GM18861 (cell line): ENCODE data around the gene ASB18.

Experiments
- ATAC-seq: cut with Tn5 transposase; IDR thresholded peaks from one replicate; pipeline ENCODE4 v1.9.1; 2021; ENCODE audit not compliant: unreplicated experiment

ASB18 gene

DNA sequence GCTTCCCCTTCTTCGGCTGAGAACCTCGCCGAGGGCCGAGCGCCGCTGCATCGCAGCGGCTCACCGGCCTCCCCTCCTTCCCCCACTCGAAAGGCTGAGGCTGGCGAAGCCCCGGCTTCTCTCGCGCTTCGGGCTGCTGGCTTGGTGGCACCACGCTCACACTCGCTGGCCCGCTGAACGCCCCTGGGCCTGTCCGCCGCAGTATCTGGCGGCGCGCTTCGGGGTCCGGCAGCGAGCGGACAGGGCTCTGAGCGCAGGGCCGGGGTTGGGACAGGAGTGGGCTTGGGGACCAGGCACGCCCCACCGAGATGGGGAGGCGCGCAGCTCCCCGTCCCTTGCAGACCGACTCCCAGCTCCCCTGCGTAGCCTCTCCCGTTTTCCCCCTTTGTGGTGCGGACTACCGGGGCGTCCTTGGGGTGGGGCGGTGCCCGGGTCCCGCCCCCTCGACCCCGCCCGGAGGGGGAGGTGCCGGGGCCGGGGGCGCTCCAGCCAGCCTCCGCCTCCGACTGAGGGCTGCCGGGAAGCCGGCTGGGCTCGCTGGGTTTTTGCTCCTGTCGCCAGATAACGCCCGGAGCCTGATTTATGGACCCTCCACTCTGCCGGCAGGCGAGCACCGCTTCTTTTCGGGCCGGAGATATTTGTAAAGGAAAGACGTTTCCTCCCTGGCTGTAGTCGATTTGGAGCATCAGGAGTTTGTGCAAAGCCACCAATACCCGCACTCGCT, 99.8 kb downstream of the ASB18 start:
- ATAC-seq = no peak

DNA sequence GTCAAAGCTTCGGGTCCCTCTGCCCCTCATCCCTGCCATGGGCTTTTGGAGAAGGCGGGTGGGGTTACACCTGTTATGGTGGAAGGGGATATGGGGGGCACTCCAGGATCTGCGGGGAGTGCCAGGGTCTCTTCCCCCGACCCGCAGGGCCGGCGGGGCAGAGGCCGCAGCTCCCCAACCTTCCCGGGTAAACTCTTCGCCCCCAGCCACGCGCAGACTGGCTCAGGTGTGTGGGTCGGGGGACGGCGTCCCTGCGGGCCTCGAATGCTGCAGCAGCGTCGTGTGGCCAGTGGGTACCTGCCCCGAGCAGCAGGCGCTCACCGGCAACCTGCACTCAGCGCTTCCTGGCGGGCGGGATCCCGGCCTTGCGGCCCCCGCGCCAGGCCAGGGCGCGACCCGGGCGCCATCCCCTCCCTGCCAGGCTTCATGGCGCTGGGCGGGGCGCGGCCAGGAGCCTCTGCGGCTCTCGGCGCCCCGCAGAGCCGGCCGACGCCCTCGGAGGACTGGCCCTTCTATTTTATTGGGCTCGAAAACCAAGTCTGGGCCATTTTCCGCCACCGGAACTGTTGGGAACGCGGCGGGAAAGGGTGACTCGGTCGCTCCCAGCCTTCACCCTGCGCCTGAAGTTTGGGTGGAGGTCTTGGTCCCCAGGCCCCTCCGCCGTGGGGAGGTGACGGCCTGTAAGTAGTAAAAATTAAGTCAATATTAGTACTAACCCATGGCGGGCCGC, 100.6 kb downstream of the ASB18 start:
- no peak for ATAC-seq

DNA sequence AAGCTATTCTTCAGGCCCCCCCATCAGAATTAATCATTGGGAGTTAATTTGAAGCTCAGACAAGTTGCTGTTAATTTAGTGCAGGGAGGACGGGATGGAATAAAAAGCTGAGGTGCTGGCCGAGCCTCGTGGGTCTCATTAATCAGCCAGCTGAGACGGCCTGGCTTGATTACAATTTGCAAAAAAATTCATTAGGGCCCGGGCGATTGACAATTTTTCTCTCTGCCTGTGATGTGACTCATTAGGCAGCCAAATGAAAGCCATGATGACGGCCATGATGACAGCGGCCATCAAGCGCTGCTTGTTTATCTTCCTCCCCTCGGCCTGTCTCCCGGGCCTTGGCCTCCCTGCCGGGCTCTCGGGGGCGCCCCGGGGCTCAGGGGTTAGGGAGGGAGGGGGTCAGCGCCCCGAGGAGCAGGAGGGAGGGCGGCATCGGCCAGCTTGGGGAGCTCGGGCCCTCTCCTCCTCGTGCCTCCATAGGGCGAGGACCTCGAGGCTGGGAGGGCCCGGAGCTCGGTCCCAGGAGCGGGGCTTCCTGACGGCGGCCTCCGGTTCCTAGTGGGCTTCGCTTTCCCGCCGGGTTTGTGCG, 101.2 kb downstream of the ASB18 start:
- no peak for ATAC-seq

DNA sequence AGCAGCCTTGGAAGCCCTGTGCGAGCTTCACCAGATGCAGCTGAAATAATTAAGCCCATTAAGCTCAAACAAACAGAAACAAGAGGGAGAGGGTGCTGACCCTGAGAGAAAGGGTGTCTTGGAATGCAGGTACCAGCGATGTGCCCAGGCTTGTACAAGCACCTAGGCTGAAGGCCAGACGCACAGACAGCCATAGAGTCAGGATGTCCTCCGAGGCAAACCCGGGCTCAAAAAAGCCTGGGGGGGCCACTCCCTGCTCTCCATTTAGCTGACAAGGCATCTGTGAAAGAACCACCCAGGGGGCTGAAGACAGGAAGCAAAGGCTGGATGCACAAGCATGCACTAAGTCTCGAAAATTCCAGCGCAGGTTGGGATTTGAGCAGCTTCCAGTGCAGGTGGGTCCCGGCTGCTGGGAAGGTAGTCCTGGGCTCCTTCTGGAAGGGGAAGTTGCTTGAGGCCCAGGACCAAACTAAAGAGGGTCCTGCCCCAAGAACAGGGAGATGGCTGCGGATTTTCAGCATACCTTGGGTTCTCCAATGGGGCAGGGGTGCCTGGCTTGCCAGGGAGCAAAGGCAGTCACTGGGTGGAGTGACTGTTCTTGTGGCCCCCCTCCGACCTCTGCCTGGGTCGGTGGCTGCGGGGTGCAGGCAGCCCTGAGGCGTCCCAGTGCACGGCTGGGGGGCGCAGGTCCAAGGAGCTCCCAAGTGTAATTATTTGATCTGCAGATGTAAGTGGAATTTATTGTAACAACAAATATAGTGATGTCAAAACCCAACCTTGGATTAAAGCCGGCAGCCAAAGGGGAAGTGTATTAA, 102.0 kb downstream of the ASB18 start:
- no peak for ATAC-seq

DNA sequence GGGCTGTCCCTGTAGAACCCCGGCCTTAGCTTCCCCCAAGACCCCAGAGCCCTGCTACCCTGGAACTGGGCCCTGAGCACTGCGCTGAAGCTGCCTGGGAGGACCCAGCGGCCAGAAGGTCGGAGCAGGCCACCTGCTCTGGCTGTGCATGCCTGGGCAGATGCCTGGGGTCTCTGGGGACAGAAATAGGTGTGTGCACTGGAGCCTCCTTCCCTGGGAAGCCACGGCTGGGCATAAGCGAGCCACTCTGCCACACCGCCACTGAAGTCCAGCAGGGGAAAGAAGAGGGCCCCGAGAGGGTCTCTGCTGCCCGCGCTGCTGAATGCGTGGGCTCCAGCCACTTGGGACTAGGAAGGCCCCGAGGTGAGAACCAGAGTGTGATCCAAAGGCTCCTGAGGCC, 102.7 kb downstream of the ASB18 start:
- no peak for ATAC-seq

DNA sequence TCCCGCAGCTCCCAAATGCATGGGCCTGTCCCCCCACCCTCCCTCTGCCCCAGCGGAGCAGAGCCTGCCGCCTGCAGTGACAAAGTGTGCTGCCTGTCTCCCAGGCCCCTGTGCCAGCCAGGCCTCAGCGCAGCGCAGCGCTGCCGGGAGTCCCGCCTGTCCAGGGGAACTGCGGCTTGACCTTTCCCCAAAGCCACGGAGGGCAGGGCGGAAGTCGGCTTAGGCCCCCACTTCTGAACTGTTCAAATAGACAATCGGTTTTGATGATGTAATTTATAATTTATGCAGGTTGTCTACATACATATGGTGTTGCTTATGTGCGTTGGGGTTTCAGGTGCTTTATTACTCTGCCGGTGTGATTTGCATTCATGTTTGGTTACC, 103.1 kb downstream of the ASB18 start:
- no peak for ATAC-seq

DNA sequence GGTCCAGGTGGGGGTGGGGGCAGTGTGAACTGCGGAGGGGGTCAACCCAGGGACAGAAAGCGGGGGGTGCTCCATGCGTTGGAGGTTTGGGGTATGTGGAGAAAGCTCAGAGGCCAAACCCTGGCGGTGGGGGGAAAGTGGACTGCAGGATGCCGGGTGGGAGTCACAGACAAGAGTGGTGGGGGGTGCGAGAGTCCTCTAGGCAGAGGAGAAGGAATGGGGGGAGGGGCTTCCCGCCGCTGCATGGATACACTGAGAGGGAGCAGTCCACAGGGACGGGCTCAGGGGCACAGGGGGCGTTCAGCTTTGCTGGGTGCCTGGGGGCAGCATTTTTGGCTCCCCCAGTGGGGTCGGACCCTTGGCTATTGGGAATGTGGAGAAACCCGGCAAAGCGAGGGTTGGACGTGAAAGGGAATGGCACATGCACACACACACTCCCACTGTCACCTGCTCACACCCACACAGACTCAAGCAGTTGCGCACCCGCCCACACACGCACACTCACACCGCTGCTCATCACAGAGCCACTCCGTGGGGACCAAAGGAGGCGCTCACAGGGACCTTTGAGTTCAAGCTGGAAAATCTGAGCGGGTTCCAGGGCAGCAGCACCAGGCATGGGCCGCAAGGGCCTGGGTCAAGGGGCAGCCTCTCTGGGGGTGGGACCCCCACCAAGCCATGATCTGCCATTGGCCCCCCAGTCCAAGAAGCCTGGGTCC, 103.7 kb downstream of the ASB18 start:
- ATAC-seq = no peak

DNA sequence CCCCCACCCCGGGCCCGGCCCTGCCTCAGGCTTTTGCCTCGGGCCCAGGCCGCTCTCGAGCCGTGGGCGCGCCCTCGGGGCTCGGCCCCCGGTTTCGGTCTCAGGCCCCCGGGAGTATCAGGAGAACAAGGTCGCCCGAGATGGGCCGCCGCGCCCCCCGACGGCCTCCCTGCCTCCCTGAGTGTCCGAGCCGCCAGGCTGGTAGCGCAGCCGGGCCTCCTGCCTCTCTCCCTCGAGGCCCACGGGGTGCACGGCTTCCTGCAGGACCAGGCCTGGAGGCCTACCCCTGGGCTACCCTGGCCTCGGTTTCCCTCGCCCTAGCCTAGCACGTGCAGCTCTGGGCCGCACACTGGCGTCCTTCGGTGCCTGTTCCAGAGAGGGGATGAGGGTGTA, 104.4 kb downstream of the ASB18 start:
- no peak for ATAC-seq

DNA sequence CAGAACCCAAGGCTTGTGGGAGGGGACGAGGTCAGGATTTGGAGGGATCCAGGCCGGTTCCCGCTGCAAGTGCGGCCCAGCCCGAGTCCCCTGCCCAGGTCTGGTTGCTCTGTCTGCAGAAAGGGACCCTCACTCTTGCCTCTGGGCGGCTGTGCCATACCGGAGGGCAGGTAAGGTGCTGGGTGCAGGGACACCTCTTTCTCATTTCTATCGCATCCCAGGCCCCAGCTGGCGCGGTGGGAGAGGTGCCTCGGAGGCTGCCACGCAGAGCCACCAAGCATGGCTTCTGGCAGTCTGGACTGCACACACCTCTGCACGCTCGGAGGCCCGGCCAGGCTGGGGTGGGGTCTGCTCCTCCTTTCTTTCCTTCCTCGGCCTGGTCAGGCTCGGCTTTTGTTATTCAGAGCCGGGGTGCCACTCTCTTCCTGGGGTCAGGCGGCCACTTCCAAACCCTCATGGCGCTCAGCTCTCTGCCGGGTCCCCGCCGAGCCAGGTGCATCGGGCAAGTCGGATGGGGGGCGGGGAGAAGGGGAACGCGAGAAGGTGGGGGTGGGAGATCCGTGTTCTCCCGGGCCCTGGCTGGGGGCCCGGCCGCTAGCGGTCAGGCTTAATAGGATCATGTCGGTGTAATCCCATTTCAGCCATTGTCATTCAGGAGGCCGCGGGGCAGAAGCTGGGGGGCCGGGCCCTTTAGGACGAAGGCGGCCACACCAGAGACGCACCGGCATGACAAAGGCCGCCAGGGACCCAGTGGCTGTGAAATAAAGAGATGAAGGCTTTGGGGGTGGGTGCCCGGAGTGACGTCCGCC, 105.0 kb downstream of the ASB18 start:
- ATAC-seq = no peak

DNA sequence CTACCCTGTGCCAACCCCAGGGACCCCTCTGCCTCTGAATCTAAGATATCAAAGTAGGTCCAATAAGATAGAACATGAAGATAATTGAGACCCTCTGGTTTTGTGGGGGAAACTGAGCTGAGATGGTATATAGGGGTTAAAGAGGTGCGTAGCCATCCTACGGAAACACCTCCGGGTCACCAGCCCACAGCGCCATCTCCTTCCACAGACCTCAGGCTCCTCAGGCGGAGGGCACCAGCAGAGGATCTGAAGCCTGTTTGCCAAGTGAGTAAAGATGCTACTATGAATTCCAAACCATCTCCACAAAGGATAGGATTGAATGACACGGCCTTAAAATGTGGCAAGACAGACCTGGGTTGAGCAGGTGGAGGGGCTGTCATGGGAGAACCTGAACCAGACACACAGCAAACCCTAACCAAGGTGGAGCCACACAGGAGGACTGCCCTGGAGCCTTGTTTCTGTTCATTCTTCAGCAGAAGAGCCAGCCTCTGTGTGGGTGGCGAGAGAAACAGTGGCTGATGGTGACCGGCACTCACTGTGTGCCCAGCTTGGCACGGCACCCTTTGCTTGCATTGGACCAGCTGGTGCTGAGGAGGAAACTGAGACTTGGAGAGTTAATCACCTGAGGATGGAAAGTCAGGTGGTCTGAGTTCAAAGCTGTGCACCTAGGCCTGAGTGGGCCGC, 106.2 kb downstream of the ASB18 start:
- no peak for ATAC-seq

DNA sequence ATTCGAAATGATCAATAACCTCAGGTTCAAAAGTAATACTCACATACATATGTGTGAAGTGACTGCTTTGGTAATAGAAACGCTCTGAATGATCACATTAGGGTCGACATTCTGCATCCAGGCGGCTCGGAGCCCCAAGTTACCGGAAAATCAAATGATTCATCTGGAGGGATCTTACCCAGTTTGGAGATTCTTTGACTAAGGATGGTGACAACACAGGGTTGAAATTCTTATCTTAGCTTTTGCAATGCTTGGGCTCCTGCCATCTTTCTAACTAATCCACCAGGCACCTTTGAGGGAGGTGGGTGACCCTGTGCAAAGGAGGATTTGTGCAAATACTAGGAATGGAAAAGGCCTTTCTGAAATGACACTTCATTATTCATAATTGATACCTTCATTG, 106.8 kb downstream of the ASB18 start:
- ATAC-seq = no peak

DNA sequence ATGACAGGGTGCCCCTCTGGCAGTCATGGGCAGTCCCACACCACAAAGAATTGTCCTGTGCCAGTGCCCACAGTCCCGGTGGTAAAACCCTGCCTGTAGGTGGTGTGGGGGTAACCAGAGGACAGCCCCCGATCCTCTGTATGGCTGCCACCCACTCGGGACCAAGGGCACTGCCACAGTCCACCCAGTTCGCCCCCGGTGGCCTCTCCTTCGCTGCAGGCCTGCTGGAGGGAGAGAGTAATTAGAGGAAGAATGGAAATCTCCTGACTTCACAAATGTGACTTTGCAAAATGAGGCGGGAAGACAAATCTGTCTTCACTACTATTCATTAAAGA, 107.4 kb downstream of the ASB18 start:
- ATAC-seq = no peak

DNA sequence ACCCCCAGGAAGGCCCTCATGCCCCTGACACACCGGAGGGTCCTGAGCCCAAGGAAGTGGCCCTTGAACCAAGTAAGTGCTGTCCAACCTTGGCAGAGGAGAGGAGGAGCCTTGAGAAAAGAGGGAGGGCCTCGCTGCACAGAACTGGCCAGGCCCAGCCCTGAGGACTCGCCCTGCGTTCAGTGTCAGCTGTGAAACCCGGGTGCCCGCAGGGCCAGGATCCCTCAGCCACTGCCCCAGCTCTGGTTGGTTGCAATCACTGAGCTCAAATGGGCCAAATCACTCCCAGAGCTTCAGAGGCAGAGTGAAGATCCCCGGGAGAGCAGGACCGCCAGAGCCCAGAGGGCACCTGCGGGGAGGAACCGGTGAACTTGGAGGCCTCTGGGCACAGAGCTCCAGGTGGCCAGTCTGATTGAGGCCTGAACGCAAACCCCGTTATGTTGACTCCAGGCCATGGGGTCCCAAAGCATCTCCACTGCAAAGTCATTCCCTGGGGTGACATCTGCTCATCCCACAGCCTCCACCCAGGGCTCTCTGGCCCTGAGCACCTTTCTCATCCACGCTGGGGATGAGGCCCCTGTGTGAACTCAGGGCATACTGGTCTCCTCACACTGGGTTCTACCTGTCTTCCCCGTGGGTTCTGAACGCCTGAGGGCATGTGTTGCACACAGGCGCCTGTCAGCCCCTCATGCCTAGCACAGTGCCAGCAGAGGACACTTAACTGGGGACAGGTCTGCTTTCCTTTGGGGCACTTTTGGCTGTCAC, 107.9 kb downstream of the ASB18 start:
- ATAC-seq = no peak

DNA sequence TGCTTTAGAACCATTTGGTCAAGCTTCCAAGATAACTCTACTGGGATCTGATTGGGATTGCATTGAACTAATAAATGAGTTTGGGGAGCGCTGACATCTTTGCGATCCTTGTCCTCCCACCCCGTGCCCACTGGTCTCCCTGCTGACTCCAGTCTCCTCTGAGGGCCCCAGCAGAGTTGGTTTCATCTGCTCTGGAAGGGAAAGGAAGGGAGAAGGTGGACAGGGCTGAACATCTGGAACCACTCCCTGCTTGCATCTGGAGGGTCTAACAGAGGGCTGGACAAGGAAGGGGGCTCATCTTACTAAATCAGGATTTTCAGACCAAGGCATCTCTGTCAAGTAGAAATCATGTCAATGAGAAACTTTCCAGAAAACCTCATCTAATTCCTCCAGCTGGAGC, 108.8 kb downstream of the ASB18 start:
- no peak for ATAC-seq

DNA sequence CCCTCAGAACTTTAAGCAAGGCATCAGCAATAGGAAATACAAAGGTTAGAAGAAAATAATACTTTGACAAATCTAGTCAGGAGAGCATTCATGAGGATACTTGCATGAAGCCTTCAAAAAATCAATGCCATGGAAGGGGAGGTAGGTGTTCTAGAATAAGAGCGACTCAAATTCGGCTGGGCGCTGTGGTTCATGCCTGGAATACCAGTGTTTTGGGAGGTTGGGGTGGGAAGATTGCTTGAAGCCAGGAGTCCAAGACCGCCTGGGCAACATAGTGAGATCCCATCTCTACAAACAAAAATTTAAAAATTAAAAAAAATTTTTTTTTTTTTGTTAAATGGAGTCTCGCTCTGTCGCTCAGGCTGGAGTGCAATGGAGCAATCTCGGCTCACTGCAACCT, 117.8 kb downstream of the ASB18 start:
- ATAC-seq = no peak

DNA sequence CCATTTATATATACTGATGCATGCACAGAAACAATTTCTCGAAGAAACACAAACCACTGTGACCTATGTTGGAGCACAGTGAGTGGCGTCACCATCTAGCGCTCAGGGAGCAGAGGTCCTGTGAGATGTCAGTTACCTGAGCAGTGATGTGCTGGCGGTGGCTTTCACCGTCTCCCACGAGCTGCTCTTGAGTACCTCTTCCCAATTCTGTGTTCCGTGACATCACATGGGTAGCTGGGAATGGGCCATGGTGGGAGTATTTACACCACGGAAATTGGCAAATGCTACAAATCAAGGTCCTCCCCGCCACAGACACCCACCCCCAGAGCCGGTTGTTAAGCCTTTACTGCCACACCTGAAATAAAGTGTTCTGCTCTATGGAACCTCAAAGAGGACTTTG, 120.4 kb downstream of the ASB18 start:
- ATAC-seq = no peak
